NCI-H2227 (cell line): ENCODE measurements around the gene UROC1.

ENCODE experiments used
- DNase-seq: peaks from one replicate; lab custom pipeline; 2025; ENCODE audit not compliant: unreplicated experiment; lab: John Stamatoyannopoulos, UW

The UROC1 gene

GRCh38 chr3:126531051-126531330, 13.4 kb upstream of the UROC1 start:
- DNase-seq, result no peak

- no peak for DNase-seq
Observed at GRCh38 chr3:126530171-126531050, 12.8 kb upstream of the UROC1 start.

- no peak for DNase-seq
Observed at GRCh38 chr3:126529585-126530170, 12.1 kb upstream of the UROC1 start.

- no peak for DNase-seq
Observed at GRCh38 chr3:126528800-126529541, 11.4 kb upstream of the UROC1 start.

- DNase-seq, result no peak
Observed at GRCh38 chr3:126528419-126528799, 10.8 kb upstream of the UROC1 start.

GRCh38 chr3:126527455-126528211, 10.1 kb upstream of the UROC1 start:
- DNase-seq, result no peak

- no peak for DNase-seq
Observed at GRCh38 chr3:126527006-126527405, 9.4 kb upstream of the UROC1 start.

GRCh38 chr3:126526668-126527005, 9.1 kb upstream of the UROC1 start:
- no peak for DNase-seq

- no peak for DNase-seq
Observed at GRCh38 chr3:126525853-126526667, 8.5 kb upstream of the UROC1 start.

- DNase-seq, result no peak
Observed at GRCh38 chr3:126525091-126525852, 7.7 kb upstream of the UROC1 start.

- DNase-seq, result peak; percentile 43
Observed at GRCh38 chr3:126524429-126524988, 6.9 kb upstream of the UROC1 start.

- peak; percentile 62 for DNase-seq
Observed at GRCh38 chr3:126523745-126524428, 6.3 kb upstream of the UROC1 start, which contains the start of gene CHST13. TSS of gene CHST13 (plus strand) at chr3:126524155. CDS start at chr3:126524333, 178 bp downstream.

GRCh38 chr3:126522363-126522788, 4.8 kb upstream of the UROC1 start:
- DNase-seq, result peak; percentile 64

- no peak for DNase-seq
Observed at GRCh38 chr3:126521122-126521891, 3.7 kb upstream of the UROC1 start.

- no peak for DNase-seq
Observed at GRCh38 chr3:126519506-126520455, 2.2 kb upstream of the UROC1 start.

- no peak for DNase-seq
Observed at GRCh38 chr3:126518779-126519177, 1.2 kb upstream of the UROC1 start.
